IMR-90 (cell line): ENCODE results near the gene PDZD7. TPM values are rescaled to one million over a fixed set of nuclear protein-coding genes. Genes with fewer than 3 reads are reported as not detected.
A peak's percentile ranks its signal among the peaks of the same experiment; 100 is the strongest.

Experiments
- ATAC-seq: fragments of 200-7000 bp; cut with Tn5 transposase; 2 replicates; pipeline ENCODE4 v1.9.1; 2020; ENCODE audit warnings: low read depth, mild to moderate bottlenecking, moderate library complexity
- BruUV-seq: library from RNA; stranded (reverse); fragments of 400-500 nt; replicated peaks from 2 replicates; lab custom pipeline; 2021; lab: Mats Ljungman, UMichigan
- CTCF ChIA-PET: fragments of 300-600 bp; formaldehyde crosslinking; extraction: SDS; loops from one replicate; lab custom pipeline; 2021; ENCODE audit warnings: antibody characterized with exemption; lab: Yijun Ruan, JAX
- POLR2A ChIA-PET: fragments of 300-600 bp; sonication (Branson Sonifier 250); formaldehyde crosslinking; loops from one replicate; lab custom pipeline; 2022; ENCODE audit warnings: antibody characterized with exemption; ENCODE audit not compliant: unreplicated experiment; lab: Charles Lee
- DNase-seq: peaks from one replicate; pipeline ENCODE4 v3.0.0; 2013
- H2AFZ ChIP-seq: replicated peaks from 2 replicates; pipeline ENCODE3; 2013; ENCODE audit warnings: low read length, mild to moderate bottlenecking; ENCODE audit not compliant: poor library complexity
- H2AK5ac ChIP-seq: 2 replicates; pipeline ENCODE4 v1.6.1; 2013; ENCODE audit warnings: low read depth, low read length, inconsistent platforms
- H2AK9ac ChIP-seq: replicated peaks from 2 replicates; pipeline ENCODE3; 2013; ENCODE audit warnings: mild to moderate bottlenecking, low read depth, low read length, moderate library complexity; ENCODE audit not compliant: poor library complexity
- H2BK120ac ChIP-seq: 2 replicates; pipeline ENCODE4 v1.6.1; 2013; ENCODE audit warnings: low read depth, low read length, inconsistent platforms
- H2BK15ac ChIP-seq: 3 replicates; pipeline ENCODE4 v1.6.1; 2013; ENCODE audit warnings: low read depth, low read length, inconsistent platforms
- H2BK20ac ChIP-seq: 2 replicates; pipeline ENCODE4 v1.6.1; 2013; ENCODE audit warnings: low read depth, mild to moderate bottlenecking, inconsistent platforms, low read length, moderate library complexity
- H2BK5ac ChIP-seq: 2 replicates; pipeline ENCODE4 v1.6.1; 2013; ENCODE audit warnings: mild to moderate bottlenecking, low read depth, low read length, inconsistent platforms; ENCODE audit not compliant: poor library complexity, severe bottlenecking
- H3K14ac ChIP-seq: replicated peaks from 2 replicates; pipeline ENCODE4 v1.6.1; 2013; ENCODE audit warnings: low read depth, low read length, inconsistent platforms
- H3K18ac ChIP-seq: 2 replicates; pipeline ENCODE4 v1.6.1; 2013; ENCODE audit warnings: low read depth, low read length, control low read depth
- H3K23ac ChIP-seq: 2 replicates; pipeline ENCODE4 v1.6.1; 2013; ENCODE audit warnings: low read depth, low read length, inconsistent platforms
- H3K27ac ChIP-seq: 2 replicates; pipeline ENCODE4 v1.5.1; 2013; ENCODE audit warnings: mild to moderate bottlenecking, control low read depth, low read length; ENCODE audit not compliant: insufficient read depth
- H3K27me3 ChIP-seq: 2 replicates; pipeline ENCODE4 v1.6.1; 2013; ENCODE audit warnings: low read length; ENCODE audit not compliant: control insufficient read depth, insufficient read depth
- H3K36me3 ChIP-seq: 2 replicates; pipeline ENCODE4 v1.6.1; 2013; ENCODE audit warnings: low read length, mixed read lengths; ENCODE audit not compliant: control insufficient read depth, insufficient read depth
- H3K4ac ChIP-seq: 2 replicates; pipeline ENCODE4 v1.6.1; 2013; ENCODE audit warnings: low read depth, low read length, inconsistent platforms
- H3K4me1 ChIP-seq: 2 replicates; pipeline ENCODE4 v1.6.1; 2013; ENCODE audit warnings: low read length, mixed read lengths; ENCODE audit not compliant: control insufficient read depth, insufficient read depth
- H3K4me2 ChIP-seq: 2 replicates; pipeline ENCODE4 v1.6.1; 2013; ENCODE audit warnings: low read depth, mild to moderate bottlenecking, control low read depth, low read length, moderate library complexity
- H3K4me3 ChIP-seq: 2 replicates; pipeline ENCODE4 v1.5.1; 2013; ENCODE audit warnings: low read depth, mild to moderate bottlenecking, control low read depth, low read length, moderate library complexity; ENCODE audit not compliant: insufficient read depth
- H3K56ac ChIP-seq: 2 replicates; pipeline ENCODE4 v1.6.1; 2013; ENCODE audit warnings: low read length, inconsistent platforms; ENCODE audit not compliant: insufficient read depth; ENCODE audit errors: extremely low read depth
- H3K79me1 ChIP-seq, 2 experiments: 2 replicates each; pipeline ENCODE4 v1.6.1; 2013; ENCODE audit warnings: low read length in 2 of 2, inconsistent platforms in 1 of 2, low read depth in 1 of 2
- H3K9ac ChIP-seq: 2 replicates; pipeline ENCODE4 v1.6.1; 2013; ENCODE audit warnings: low read depth, low read length, control low read depth
- H3K9me1 ChIP-seq: 2 replicates; pipeline ENCODE4 v1.6.1; 2013; ENCODE audit warnings: low read length, inconsistent platforms; ENCODE audit not compliant: insufficient read depth
- H3K9me3 ChIP-seq: 2 replicates; pipeline ENCODE4 v1.6.1; 2013; ENCODE audit warnings: low read length; ENCODE audit not compliant: control insufficient read depth, insufficient read depth
- H4K20me1 ChIP-seq: 2 replicates; pipeline ENCODE4 v1.6.1; 2013; ENCODE audit warnings: low read length, inconsistent platforms; ENCODE audit not compliant: insufficient read depth
- H4K5ac ChIP-seq: 2 replicates; pipeline ENCODE4 v1.6.1; 2013; ENCODE audit warnings: mild to moderate bottlenecking, low read depth, low read length, control low read depth
- H4K8ac ChIP-seq, 2 experiments: 2 replicates each; pipeline ENCODE4 v1.6.1; 2013; ENCODE audit warnings: low read depth in 2 of 2, low read length in 2 of 2, control low read depth in 1 of 2, inconsistent platforms in 1 of 2
- H4K91ac ChIP-seq: 2 replicates; pipeline ENCODE4 v1.6.1; 2013; ENCODE audit warnings: low read depth, low read length, inconsistent platforms; ENCODE audit not compliant: insufficient read depth
- BHLHE40 ChIP-seq: fragments of 150-350 bp; IDR thresholded peaks from 2 replicates; pipeline ENCODE4 v1.6.1; 2016; ENCODE audit warnings: mild to moderate bottlenecking, low read depth, low read length
- CHD1 ChIP-seq: IDR thresholded peaks from 2 replicates; pipeline ENCODE4 v1.6.1; 2012; ENCODE audit warnings: low read depth, low read length, improper control_type of control experiment
- FOS ChIP-seq: fragments of 150-350 bp; IDR thresholded peaks from 2 replicates; pipeline ENCODE4 v1.6.1; 2016; ENCODE audit warnings: low read depth, low read length
- MAFK ChIP-seq: IDR thresholded peaks from 2 replicates; pipeline ENCODE4 v1.6.1; 2012; ENCODE audit warnings: low read depth, low read length, improper control_type of control experiment
- MAZ ChIP-seq: IDR thresholded peaks from 2 replicates; pipeline ENCODE4 v1.6.1; 2012; ENCODE audit warnings: low read depth, mild to moderate bottlenecking, low read length, improper control_type of control experiment, moderate library complexity, borderline replicate concordance
- MXI1 ChIP-seq: IDR thresholded peaks from 2 replicates; pipeline ENCODE4 v1.6.1; 2012; ENCODE audit warnings: low read depth, mild to moderate bottlenecking, low read length, moderate library complexity, borderline replicate concordance
- RFX5 ChIP-seq: IDR thresholded peaks from 2 replicates; pipeline ENCODE4 v1.8.0; 2012; ENCODE audit warnings: low read depth, mild to moderate bottlenecking, low read length, moderate library complexity
- WGBS, 2 experiments: methylation state at CpG; one replicate each; pipeline versions ENCODE4 v1.1.5 to v1.1.7; 2013; ENCODE audit warnings: missing lambda C conversion rate in 2 of 2; ENCODE audit not compliant: insufficient read length in 1 of 2; ENCODE audit errors: extremely low coverage in 2 of 2; 5-methylcytosine and 5-hydroxymethylcytosine counted together
- dilution Hi-C: fragments of 300-500 bp; cut with HindIII; formaldehyde crosslinking; loops from one replicate; pipeline ENCODE4 v1.14.3; 2018; ENCODE audit warnings: low sequenced_read_pairs; ENCODE audit not compliant: unreplicated experiment
- in situ Hi-C: fragments of 300-500 bp; cut with MboI; formaldehyde crosslinking; loops from 3 replicates; pipeline ENCODE4 v1.14.3; 2019; ENCODE audit warnings: low sequenced_read_pairs, inconsistent platforms, mixed read lengths
- intact Hi-C: fragments of 100-400 bp; cut with micrococcal nuclease; formaldehyde crosslinking; loops from 2 replicates; pipeline ENCODE4 v1.10.0; 2022
- polyA plus RNA-seq, 3 experiments: library from polyadenylated mRNA; depleted of rRNA; stranded (reverse); fragments of >200 nt; gene quantifications; 2 replicates each; pipeline ENCODE4 v1.2.3, GENCODE V29; 2012; ENCODE audit warnings: low replicate concordance in 1 of 3
- total RNA-seq: library from RNA; depleted of rRNA; stranded (reverse); fragments of >200 nt; gene quantifications from 2 replicates; pipeline ENCODE4 v1.2.3, GENCODE V29; 2012
- TF ChIP-seq, protein P1 (sequence below): fragments of 150-350 bp; IDR thresholded peaks from 2 replicates; pipeline ENCODE4 v1.6.1; 2017; ENCODE audit warnings: mild to moderate bottlenecking, antibody characterized with exemption, low read length, low read depth
- TF ChIP-seq, protein P2 (sequence below): conservative IDR thresholded peaks from 2 replicates; pipeline ENCODE4 v1.5.1; 2012; ENCODE audit warnings: mild to moderate bottlenecking, low read depth, low read length, improper control_type of control experiment

PDZD7 gene
- total and polyA plus RNA-seq, 2 of the 4 experiments (the other 2 are of a cell fraction), result 0.90 to 1.5 TPM

DNA sequence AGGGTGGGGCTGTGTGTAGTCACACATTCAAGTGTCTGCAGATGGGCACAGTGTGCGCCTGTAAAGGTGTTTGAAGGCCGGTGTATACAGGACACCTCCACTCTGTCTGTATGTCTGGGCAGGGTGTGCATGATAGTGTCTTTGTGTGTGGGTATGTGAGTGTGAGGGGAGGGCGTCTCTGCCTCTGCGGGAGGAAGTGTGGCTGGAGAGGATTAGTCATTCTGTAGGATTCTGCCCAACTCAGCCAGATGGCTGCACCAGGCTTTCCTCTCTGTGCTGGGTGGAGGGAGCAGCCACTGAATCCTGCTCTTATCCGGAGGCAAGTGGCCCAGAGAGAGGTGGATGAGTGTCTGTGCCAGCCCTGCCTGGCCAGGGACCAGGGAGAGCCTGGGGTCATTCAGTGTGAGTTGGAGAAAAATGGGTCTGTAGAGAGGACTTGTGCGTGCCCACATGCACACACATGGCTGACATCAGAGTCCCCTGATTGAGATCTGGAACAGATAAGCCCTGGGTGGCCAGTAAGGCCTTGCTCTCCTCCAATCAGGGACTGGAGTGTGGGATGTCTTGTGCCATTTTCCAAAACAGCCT is 1.8 kb upstream of the PDZD7 start (continued):
- TF ChIP-seq FOS, result peak; percentile 65
- TF ChIP-seq RFX5, result no peak

DNA sequence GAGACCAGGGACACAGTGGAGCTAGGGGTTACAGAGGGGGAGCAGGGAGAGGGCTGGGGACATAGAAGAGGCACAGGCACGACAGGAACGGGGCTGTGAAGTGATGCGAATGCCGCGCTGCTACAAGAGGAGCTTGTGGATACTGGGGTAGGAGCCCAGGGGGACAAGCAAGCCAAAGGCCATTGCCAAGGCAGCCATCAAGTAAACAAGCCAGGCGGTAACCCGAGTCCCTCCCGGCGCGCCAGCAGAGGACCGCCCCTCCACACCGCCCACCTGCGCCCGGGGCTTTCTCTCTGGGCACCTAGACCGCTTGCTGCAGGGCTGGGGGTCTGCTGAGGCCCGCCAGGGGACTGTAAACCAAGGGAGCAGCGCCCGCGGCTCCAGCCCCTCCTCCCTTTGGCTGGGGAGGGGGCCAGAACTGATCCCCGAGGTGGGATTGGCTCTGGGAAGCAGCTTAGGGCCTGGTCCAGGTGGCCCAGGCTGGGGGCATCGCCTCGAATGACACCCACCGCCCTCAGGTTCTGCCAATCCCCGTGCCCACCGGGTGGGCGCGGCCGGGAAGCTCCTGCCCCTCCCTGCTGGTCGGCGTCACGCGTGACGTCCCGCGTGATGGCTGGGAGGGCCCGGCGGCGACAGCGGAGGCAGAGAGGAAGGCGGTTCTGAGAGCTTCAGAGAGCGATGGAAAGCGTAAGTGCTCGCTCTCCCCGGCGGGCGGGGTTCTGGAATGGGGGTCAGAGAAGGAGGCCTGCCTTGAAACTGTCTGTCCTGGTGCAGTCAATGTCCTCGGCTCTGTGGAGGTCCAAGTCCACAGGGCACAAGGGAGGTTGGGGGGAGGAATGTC is 1.1 kb upstream of the PDZD7 start:
- Histone ChIP-seq H2AFZ (peak overlapping the region; percentile 99), H3K79me1 (peaks cover 16 to 61% of the 10 kb centered on the region in 2 experiments; a peak in 3 of 4 replicates), H3K56ac (peak overlapping the region; percentile 93), H3K4me1 (peaks cover 2% of the 10 kb centered on the region), H2BK5ac (peak overlapping the region; percentile 89), H3K9me1 (peaks cover 2% of the 10 kb centered on the region; the same call in 1 of the 2 replicates), H4K91ac (peak overlapping the region; percentile 89), H3K4ac (peak overlapping the region; percentile 97), H3K9ac (peak overlapping the region; percentile 71), H2BK20ac (peak overlapping the region; percentile 75), H3K27me3 (peaks cover 2% of the 10 kb centered on the region; the same call in 1 of the 2 replicates), H3K4me2 (peak overlapping the region; percentile 83), H3K14ac (peak overlapping the region; percentile 99), H3K27ac (peak overlapping the region; percentile 87), H4K5ac (peak overlapping the region; percentile 52), H3K9me3 (no peaks in the 10 kb centered on the region), H3K18ac (peak overlapping the region; percentile 58), H2BK120ac (peak overlapping the region; percentile 86), H4K8ac (peak overlapping the region; percentile 75 to 84), H3K4me3 (peak overlapping the region; percentile 60), H3K23ac (peak overlapping the region; percentile 98), H3K36me3 (peaks cover 24% of the 10 kb centered on the region), H2AK5ac (peak overlapping the region; percentile 88), H4K20me1 (peaks cover 35% of the 10 kb centered on the region), H2AK9ac (peak overlapping the region; percentile 98), H2BK15ac (peak overlapping the region; percentile 27; the same call in 2 of the 3 replicates)
- intact Hi-C loops (loop anchor here (5.0 kb wide), 1 partner anchor 35 kb away; no protein-coding TSS in a partner anchor), dilution Hi-C loops (no loop called here), in situ Hi-C loops (no loop called here)
- ATAC-seq, result peak; percentile 68
- WGBS, 2 experiments, result 0% methylated on average over 11 of the region's 47 CpGs; no CpG with 5 or more reads in 1 of the 2 experiments
- BruUV-seq, result no TSS peak
- ChIA-PET POLR2A (interaction anchor here (1.4 kb wide), 1 partner anchor 11 kb away, joined by 6 read pairs; no protein-coding TSS in a partner anchor), CTCF (interaction anchor here (1.5 to 2.1 kb wide), 3 partner anchors 9 to 18 kb away, joined by 4 to 7 read pairs (median 6); no protein-coding TSS in a partner anchor)
- DNase-seq, result peak; percentile 63
- TF ChIP-seq BHLHE40 (peak; percentile 10; the same call in 1 of the 2 replicates), MAZ (peak; percentile 82), MAFK (no peak), CHD1 (peak; percentile 79; the same call in 1 of the 2 replicates), MXI1 (peak; percentile 33; the same call in 1 of the 2 replicates), FOS (no peak)
- TF ChIP-seq, protein P1, sequence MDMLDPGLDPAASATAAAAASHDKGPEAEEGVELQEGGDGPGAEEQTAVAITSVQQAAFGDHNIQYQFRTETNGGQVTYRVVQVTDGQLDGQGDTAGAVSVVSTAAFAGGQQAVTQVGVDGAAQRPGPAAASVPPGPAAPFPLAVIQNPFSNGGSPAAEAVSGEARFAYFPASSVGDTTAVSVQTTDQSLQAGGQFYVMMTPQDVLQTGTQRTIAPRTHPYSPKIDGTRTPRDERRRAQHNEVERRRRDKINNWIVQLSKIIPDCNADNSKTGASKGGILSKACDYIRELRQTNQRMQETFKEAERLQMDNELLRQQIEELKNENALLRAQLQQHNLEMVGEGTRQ, result no peak; the same call in 1 of the 2 replicates
- TF ChIP-seq, protein P2, sequence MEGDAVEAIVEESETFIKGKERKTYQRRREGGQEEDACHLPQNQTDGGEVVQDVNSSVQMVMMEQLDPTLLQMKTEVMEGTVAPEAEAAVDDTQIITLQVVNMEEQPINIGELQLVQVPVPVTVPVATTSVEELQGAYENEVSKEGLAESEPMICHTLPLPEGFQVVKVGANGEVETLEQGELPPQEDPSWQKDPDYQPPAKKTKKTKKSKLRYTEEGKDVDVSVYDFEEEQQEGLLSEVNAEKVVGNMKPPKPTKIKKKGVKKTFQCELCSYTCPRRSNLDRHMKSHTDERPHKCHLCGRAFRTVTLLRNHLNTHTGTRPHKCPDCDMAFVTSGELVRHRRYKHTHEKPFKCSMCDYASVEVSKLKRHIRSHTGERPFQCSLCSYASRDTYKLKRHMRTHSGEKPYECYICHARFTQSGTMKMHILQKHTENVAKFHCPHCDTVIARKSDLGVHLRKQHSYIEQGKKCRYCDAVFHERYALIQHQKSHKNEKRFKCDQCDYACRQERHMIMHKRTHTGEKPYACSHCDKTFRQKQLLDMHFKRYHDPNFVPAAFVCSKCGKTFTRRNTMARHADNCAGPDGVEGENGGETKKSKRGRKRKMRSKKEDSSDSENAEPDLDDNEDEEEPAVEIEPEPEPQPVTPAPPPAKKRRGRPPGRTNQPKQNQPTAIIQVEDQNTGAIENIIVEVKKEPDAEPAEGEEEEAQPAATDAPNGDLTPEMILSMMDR, result peak; percentile 10; the same call in 1 of the 2 replicates
